ENCODE data around the gene RHOB.

GRCh38 chr2:20455076-20455587 is 8.3 kb downstream of the RHOB start:
- TF ChIP-seq POLR2AphosphoS5 (IDR thresholded peaks at IDR 0.05; ENCODE audit: low read depth, low read length) (no peak), TAF1 (IDR thresholded peaks at IDR 0.05; ENCODE audit: borderline replicate concordance, low read depth, low read length) (no peak)

Measured in GM12892 (cell line).